Measurements from ENCODE around the gene SFT2D3. TPM values are rescaled to one million over a fixed set of nuclear protein-coding genes. Genes with fewer than 3 reads are reported as not detected.

Gene SFT2D3
- total RNA-seq, 1 donor from 2014 or later = 6.3 TPM

DNA sequence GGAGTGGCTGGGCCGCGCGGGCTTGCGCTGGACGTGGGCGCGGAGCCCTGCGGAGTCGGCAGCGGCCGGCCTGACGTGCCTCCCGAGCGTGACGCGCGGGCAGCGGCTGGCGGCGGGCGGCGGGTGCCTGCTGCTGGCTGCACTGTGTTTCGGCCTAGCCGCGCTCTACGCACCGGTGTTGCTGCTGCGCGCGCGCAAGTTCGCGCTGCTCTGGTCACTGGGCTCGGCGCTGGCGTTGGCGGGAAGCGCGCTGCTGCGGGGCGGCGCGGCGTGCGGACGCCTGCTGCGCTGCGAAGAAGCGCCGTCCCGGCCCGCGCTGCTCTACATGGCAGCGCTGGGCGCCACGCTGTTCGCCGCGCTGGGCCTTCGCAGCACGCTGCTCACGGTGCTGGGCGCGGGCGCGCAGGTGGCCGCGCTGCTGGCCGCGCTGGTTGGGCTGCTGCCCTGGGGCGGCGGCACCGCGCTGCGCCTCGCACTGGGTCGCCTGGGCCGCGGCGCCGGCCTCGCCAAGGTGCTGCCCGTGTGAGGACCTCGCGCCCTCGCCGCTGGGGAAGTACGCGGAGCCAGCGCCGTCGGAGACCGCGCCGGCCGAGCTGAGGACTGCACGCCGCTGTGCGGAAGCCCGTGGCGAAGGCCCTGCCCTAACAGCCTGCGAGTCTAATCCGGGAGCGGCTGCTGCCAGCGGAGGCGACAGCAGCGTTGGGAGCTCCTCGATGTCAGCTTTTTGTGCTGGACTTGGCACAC is 526 bp downstream of the SFT2D3 start:
- Mint-ChIP-seq H3K9me3 (no peaks in the 10 kb centered on the region), H3K27ac (peak overlapping the region; percentile 90), H3K27me3 (no peaks in the 10 kb centered on the region), H3K36me3 (ENCODE audit: low read depth) (peaks cover 36% of the 10 kb centered on the region), H3K4me3 (peak overlapping the region; percentile 92), H3K4me1 (peaks cover 27% of the 10 kb centered on the region)
- peak; percentile 95 for DNase-seq
- intact Hi-C loops (cut with micrococcal nuclease) = loop anchor here (1.0 to 5.0 kb wide), 5 partner anchors 60 to 326 kb away; partner anchors contain the start of genes IWS1, POLR2D, SAP130 and WDR33

DNA sequence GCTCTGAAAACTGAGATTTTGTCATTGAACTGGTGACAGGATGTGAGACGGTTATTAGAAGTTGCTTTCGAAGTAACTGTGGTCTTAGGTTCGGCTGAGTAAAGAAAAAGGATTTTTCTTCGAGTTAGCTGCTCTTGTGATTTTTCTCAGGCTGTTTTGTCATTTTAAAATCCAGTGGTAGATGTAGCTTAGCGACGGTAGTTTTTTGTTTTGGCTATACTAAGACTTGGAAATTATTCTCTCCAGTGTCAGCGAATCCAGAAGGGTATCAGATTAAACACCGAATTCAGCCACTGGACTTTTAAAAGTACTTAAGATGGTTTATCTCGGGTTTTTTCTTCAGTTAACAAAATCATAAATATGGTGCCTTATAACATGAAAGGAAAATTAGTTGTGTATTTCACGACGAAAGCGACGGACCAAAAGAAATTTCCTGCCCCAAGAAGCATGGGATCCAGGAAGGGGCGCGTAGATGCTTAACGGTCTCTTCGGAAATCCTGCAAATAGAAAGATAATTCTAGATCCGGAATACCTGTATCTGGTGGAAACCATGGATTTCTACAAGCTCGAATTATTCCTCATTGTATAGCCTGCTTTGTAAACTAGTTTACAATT is 1.2 kb downstream of the SFT2D3 start:
- intact Hi-C loops (cut with micrococcal nuclease) = loop anchor here (5.0 kb wide), 2 partner anchors 60 to 155 kb away; partner anchors contain the start of gene POLR2D
- H3K36me3 Mint-ChIP-seq (ENCODE audit: low read depth) = peaks cover 38% of the 10 kb centered on the region

GRCh38 chr2:127703282-127703681 is 2.0 kb downstream of the SFT2D3 start:
- no peaks in the 10 kb centered on the region for H3K9me3 Mint-ChIP-seq
- H3K27ac Mint-ChIP-seq = no peak overlapping the region
- H3K27me3 Mint-ChIP-seq = no peaks in the 10 kb centered on the region
- peaks cover 44% of the 10 kb centered on the region for H3K36me3 Mint-ChIP-seq (ENCODE audit: low read depth)
- intact Hi-C loops (cut with micrococcal nuclease) = loop anchor here (5.0 kb wide), 2 partner anchors 61 to 154 kb away; partner anchors contain the start of gene POLR2D
- peak overlapping the region; percentile 85 for H3K4me3 Mint-ChIP-seq
- DNase-seq = no peak
- H3K4me1 Mint-ChIP-seq = peaks cover 27% of the 10 kb centered on the region

More for the DNA sequence above, 1.2 kb downstream of the SFT2D3 start:
- Mint-ChIP-seq H3K27me3 (no peaks in the 10 kb centered on the region), H3K27ac (peak overlapping the region; percentile 90), H3K4me3 (peak overlapping the region; percentile 85), H3K9me3 (no peaks in the 10 kb centered on the region), H3K4me1 (peaks cover 27% of the 10 kb centered on the region)
- DNase-seq = no peak

DNA sequence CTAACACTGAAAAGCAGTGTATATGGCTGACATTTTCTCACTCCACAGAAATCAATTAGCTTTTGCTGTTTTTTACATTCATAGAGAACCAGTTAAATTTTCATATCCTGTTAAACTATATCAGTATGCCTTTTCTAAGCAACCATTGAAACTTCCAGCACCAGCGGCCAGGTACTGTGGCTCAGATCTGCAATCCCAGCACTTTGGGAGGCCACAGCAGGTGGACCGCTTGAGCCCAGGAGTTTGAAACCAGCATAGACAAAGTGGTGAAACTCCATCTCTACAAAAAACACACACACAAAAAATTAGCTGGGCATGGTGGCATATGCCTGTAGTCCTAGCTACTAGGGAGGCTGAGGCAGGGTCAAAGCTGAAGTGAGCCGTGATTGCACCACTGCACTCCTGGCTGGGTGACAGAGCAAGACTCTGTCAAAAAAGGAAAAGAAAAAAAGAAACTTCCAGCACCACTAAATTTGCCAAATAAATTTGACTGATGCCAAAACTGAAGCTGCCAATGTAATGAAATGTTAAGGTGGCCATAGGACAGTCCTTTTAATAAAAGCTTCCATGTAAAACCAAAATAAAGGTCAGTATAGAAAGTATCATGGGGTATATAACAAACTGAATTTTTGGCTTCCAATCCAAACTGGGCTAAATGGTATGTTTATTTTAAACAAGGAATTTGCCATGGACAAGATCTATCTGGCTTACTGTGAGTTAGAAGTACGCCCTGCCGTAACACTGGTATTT is 3.5 kb downstream of the SFT2D3 start:
- H3K4me1 Mint-ChIP-seq = peaks cover 27% of the 10 kb centered on the region
- H3K4me3 Mint-ChIP-seq = no peak overlapping the region
- H3K27ac Mint-ChIP-seq = no peak overlapping the region
- H3K36me3 Mint-ChIP-seq (ENCODE audit: low read depth) = peaks cover 54% of the 10 kb centered on the region
- intact Hi-C loops (cut with micrococcal nuclease) = loop anchor here (5.0 kb wide), 2 partner anchors 63 to 152 kb away; partner anchors contain the start of gene POLR2D
- H3K9me3 Mint-ChIP-seq = no peaks in the 10 kb centered on the region
- H3K27me3 Mint-ChIP-seq = no peaks in the 10 kb centered on the region
- no peak for DNase-seq

GRCh38 chr2:127705391-127706065 is 4.2 kb downstream of the SFT2D3 start:
- intact Hi-C loops (cut with micrococcal nuclease) = no loop called here
- Mint-ChIP-seq H3K4me3 (no peak overlapping the region), H3K9me3 (no peaks in the 10 kb centered on the region), H3K36me3 (ENCODE audit: low read depth) (peaks cover 54% of the 10 kb centered on the region), H3K4me1 (peaks cover 22% of the 10 kb centered on the region), H3K27ac (no peak overlapping the region), H3K27me3 (no peaks in the 10 kb centered on the region)
- DNase-seq = no peak

DNA sequence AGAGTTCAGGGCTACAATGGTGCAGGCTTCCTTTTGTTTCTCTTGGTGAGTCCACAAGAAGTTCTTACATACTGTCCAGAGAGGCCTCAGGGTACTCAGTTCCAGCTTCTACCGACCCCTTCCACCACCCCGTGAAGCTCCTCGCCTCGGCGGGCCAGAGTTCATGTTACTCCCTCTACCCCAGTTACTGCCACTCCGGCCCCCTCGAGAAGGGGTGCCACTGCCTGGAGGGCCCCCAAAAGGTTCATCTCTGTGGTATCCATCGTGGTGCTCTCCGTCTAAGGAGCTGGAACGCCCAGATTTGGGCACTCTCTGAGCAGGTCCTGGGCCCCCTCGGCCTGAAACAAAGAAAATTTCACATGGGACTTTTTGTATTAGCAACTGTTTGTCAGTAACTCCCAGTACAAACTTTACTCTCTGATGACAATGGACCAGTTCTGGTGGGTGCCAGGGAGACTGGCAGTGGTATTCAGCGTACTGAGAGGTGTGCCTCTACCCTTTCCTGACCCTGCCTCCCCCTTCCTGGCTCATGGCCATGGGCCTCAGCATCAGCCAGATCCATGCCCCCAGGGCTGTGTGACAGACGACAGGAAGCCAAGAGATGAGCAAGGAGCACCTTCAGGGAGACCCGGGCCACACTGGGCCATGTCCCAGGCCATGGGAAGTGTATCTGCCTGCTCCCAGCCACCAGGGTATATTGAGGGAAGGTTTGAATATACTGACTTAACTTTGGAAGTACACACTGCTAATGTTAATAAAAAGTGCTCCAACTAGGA is 5.1 kb downstream of the SFT2D3 start:
- intact Hi-C loops (cut with micrococcal nuclease) = no loop called here
- Mint-ChIP-seq H3K9me3 (no peaks in the 10 kb centered on the region), H3K27ac (peak overlapping the region; percentile 20), H3K36me3 (ENCODE audit: low read depth) (peaks cover 59% of the 10 kb centered on the region), H3K4me1 (peaks cover 21% of the 10 kb centered on the region), H3K27me3 (no peaks in the 10 kb centered on the region), H3K4me3 (no peak overlapping the region)
- no peak for DNase-seq

- H3K36me3 Mint-ChIP-seq (ENCODE audit: low read depth) = peaks cover 50% of the 10 kb centered on the region
- peaks cover 13% of the 10 kb centered on the region for H3K4me1 Mint-ChIP-seq
- no peak overlapping the region for H3K4me3 Mint-ChIP-seq
- H3K9me3 Mint-ChIP-seq = no peaks in the 10 kb centered on the region
- DNase-seq = no peak
- no peaks in the 10 kb centered on the region for H3K27me3 Mint-ChIP-seq
- no peak overlapping the region for H3K27ac Mint-ChIP-seq
- intact Hi-C loops (cut with micrococcal nuclease) = no loop called here
These were observed 6.8 kb downstream of the SFT2D3 start for GRCh38 chr2:127707890-127708648.

DNA sequence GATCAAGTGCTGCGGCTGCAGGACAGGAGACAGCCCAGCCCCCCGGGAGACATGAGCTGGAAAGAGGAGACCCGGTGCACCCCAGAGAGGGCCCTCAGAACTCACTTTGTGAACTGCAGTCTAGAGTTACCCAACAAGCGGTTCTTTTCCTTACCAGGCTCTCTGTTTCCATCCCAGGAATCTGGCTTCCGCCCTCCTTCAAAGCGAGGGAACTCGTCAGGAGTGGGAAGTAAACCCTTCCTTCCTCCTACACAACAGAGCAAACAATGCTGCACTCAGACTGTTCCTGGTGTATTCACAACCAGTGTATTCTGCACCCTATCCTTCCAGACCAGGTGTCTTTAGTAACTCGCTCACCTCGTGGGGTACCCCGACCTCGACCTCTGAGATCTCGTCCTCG is 8.0 kb downstream of the SFT2D3 start:
- Mint-ChIP-seq H3K9me3 (no peaks in the 10 kb centered on the region), H3K4me1 (peaks cover 10% of the 10 kb centered on the region), H3K36me3 (ENCODE audit: low read depth) (peaks cover 44% of the 10 kb centered on the region), H3K27ac (no peak overlapping the region), H3K27me3 (no peaks in the 10 kb centered on the region), H3K4me3 (no peak overlapping the region)
- DNase-seq = no peak
- intact Hi-C loops (cut with micrococcal nuclease) = no loop called here

GRCh38 chr2:127712999-127713398 is 11.7 kb downstream of the SFT2D3 start:
- Mint-ChIP-seq H3K27ac (no peak overlapping the region), H3K36me3 (ENCODE audit: low read depth) (peaks cover 25% of the 10 kb centered on the region), H3K27me3 (no peaks in the 10 kb centered on the region), H3K9me3 (no peaks in the 10 kb centered on the region), H3K4me1 (peaks cover 2% of the 10 kb centered on the region), H3K4me3 (no peak overlapping the region)
- intact Hi-C loops (cut with micrococcal nuclease) = no loop called here
- no peak for DNase-seq

DNA sequence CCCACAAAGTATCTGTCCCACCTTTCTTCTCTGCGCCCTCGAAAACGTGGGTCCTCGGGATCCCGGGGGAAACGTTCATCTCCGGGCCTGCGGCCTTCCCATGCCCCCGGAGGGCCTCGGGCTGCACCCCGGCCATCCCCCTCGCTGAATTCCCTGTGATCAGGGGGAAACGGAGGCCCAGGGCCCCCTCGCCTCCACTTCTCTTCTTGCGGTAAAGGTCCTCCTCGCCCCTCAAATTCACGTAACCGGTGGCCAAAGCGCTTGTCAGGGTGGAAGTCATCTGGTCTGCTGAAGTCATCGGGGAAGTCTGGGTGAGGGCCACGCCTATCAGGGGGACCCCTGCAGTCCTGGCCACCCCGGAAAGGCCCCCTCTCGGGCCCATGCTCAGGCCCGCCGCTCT is 12.3 kb downstream of the SFT2D3 start:
- no peak for DNase-seq
- Mint-ChIP-seq H3K36me3 (ENCODE audit: low read depth) (peaks cover 24% of the 10 kb centered on the region), H3K9me3 (no peaks in the 10 kb centered on the region), H3K27ac (no peak overlapping the region), H3K4me1 (peaks cover 2% of the 10 kb centered on the region), H3K27me3 (no peaks in the 10 kb centered on the region), H3K4me3 (no peak overlapping the region)
- intact Hi-C loops (cut with micrococcal nuclease) = no loop called here

GRCh38 chr2:127715778-127716449 is 14.6 kb downstream of the SFT2D3 start:
- peaks cover 26% of the 10 kb centered on the region for H3K36me3 Mint-ChIP-seq (ENCODE audit: low read depth)
- intact Hi-C loops (cut with micrococcal nuclease) = no loop called here
- no peaks in the 10 kb centered on the region for H3K27me3 Mint-ChIP-seq
- H3K4me1 Mint-ChIP-seq = peaks cover 2% of the 10 kb centered on the region
- no peaks in the 10 kb centered on the region for H3K9me3 Mint-ChIP-seq
- no peak overlapping the region for H3K27ac Mint-ChIP-seq
- no peak overlapping the region for H3K4me3 Mint-ChIP-seq
- no peak for DNase-seq

DNA sequence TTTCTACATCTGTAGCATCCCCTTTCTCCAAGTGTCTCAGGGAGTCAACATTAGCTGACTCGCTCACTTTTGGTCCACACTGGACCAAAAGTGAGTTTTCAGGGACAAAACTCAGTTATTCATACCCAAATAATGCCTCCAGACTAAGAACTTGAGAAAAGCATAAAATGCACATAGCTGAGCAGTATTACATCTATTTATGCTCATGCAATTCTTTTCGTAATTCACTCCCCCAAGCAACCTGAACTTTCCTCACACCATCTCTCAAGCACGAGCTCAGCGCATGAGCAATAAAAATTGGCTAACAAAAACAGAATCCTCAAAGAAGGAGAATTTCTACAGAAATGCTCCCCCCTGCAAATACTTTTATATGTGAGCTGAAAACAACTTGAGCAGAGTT is 17.0 kb downstream of the SFT2D3 start:
- Mint-ChIP-seq H3K36me3 (ENCODE audit: low read depth) (peaks cover 41% of the 10 kb centered on the region), H3K27me3 (no peaks in the 10 kb centered on the region), H3K4me1 (peaks cover 7% of the 10 kb centered on the region), H3K9me3 (no peaks in the 10 kb centered on the region), H3K4me3 (no peak overlapping the region), H3K27ac (no peak overlapping the region)
- DNase-seq = no peak
- intact Hi-C loops (cut with micrococcal nuclease) = no loop called here

Data from activated CD4-positive, alpha-beta T cell treated with anti-CD3 and anti-CD28 coated beads, Interleukin-2, amount 10 ng/mL, durations not matched to agents 24 days and 14 days (primary cell).